ENCODE data around the gene TPBGL. TPM values are rescaled to one million over a fixed set of nuclear protein-coding genes. Genes with fewer than 3 reads are reported as not detected.

Gene TPBGL
- total and polyA plus RNA-seq, 2 donors (not counting 1 experiment from before 2014, with no cell fraction given): not detected

GRCh38 chr11:75199412-75199955, 41.1 kb upstream of the TPBGL start:
- Histone ChIP-seq H3K79me2 (ENCODE audit: control insufficient read depth, insufficient read depth, low read length) (no peaks in the 10 kb centered on the region), H3K36me3 (ENCODE audit: control insufficient read depth, insufficient read depth, low read length) (no peaks in the 10 kb centered on the region), H3K4me3 (replicated peaks in 1 of 4; ENCODE audit: control extremely low read depth in 1 of 4, insufficient read depth in 1 of 4, low read depth in 3 of 4, low read length in 4 of 4) (no peak overlapping the region), H3K27me3 (ENCODE audit: control insufficient read depth, insufficient read depth, low read length) (peaks cover 17% of the 10 kb centered on the region), H3K9ac (ENCODE audit: insufficient read depth, low read length) (no peak overlapping the region), H3K4me1 (ENCODE audit: control insufficient read depth, extremely low read depth, insufficient read depth, low read length) (no peaks in the 10 kb centered on the region), H3K4me2 (ENCODE audit: extremely low read depth, insufficient read depth, low read length) (no peak overlapping the region), H2AFZ (ENCODE audit: low read length) (no peak overlapping the region), H3K9me3 (ENCODE audit: control insufficient read depth, insufficient read depth, low read depth, low read length) (no peaks in the 10 kb centered on the region), H3K27ac (ENCODE audit: insufficient read depth, low read length) (no peak overlapping the region), H4K20me1 (ENCODE audit: control insufficient read depth, extremely low read depth, insufficient read depth, low read length) (no peaks in the 10 kb centered on the region)
- no peak for TF ChIP-seq EZH2 (IDR thresholded peaks at IDR 0.05; ENCODE audit: low read length, missing control alignments)
- TF ChIP-seq, protein P1, sequence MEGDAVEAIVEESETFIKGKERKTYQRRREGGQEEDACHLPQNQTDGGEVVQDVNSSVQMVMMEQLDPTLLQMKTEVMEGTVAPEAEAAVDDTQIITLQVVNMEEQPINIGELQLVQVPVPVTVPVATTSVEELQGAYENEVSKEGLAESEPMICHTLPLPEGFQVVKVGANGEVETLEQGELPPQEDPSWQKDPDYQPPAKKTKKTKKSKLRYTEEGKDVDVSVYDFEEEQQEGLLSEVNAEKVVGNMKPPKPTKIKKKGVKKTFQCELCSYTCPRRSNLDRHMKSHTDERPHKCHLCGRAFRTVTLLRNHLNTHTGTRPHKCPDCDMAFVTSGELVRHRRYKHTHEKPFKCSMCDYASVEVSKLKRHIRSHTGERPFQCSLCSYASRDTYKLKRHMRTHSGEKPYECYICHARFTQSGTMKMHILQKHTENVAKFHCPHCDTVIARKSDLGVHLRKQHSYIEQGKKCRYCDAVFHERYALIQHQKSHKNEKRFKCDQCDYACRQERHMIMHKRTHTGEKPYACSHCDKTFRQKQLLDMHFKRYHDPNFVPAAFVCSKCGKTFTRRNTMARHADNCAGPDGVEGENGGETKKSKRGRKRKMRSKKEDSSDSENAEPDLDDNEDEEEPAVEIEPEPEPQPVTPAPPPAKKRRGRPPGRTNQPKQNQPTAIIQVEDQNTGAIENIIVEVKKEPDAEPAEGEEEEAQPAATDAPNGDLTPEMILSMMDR (conservative IDR thresholded peaks at IDR 0.05 in 1 of 2, IDR thresholded peaks at IDR 0.05 in 1 of 2; ENCODE audit: low read depth in 1 of 2, low read length in 2 of 2): no peak
- no peak for DNase-seq (ENCODE audit: low read depth in 2 of 2)

DNA sequence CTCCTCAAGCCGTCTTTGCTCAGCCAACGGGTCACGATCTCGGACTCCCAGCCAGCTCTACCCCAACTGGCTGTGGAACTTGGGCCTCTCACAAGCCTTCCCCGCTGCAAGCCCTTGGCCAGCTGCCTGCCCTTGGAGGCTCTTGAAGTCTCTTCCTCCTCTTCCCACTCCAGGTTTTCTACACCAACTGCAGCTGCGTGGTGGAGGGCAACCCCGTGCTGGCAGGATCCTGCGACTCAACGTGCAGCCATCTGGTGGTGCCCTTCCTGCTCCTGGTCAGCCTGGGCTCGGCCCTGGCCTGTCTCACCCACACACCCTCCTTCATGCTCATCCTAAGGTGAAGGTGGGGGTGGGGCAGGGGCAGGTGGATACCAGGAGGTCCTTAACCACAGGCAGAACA, 40.5 kb upstream of the TPBGL start:
- TF ChIP-seq, protein P1 (conservative IDR thresholded peaks at IDR 0.05 in 1 of 2, IDR thresholded peaks at IDR 0.05 in 1 of 2; ENCODE audit: low read depth in 1 of 2, low read length in 2 of 2): no peak
- TF ChIP-seq EZH2 (IDR thresholded peaks at IDR 0.05; ENCODE audit: low read length, missing control alignments): no peak
- no peak overlapping the region for H3K4me3 ChIP-seq (replicated peaks in 1 of 4; ENCODE audit: control extremely low read depth in 1 of 4, insufficient read depth in 1 of 4, low read depth in 3 of 4, low read length in 4 of 4)
- no peaks in the 10 kb centered on the region for H4K20me1 ChIP-seq (ENCODE audit: control insufficient read depth, extremely low read depth, insufficient read depth, low read length)
- peaks cover 17% of the 10 kb centered on the region for H3K27me3 ChIP-seq (ENCODE audit: control insufficient read depth, insufficient read depth, low read length)
- H3K9me3 ChIP-seq (ENCODE audit: control insufficient read depth, insufficient read depth, low read depth, low read length): no peaks in the 10 kb centered on the region
- no peak overlapping the region for H3K9ac ChIP-seq (ENCODE audit: insufficient read depth, low read length)
- no peak overlapping the region for H3K27ac ChIP-seq (ENCODE audit: insufficient read depth, low read length)
- H3K4me1 ChIP-seq (ENCODE audit: control insufficient read depth, extremely low read depth, insufficient read depth, low read length): no peaks in the 10 kb centered on the region
- no peaks in the 10 kb centered on the region for H3K79me2 ChIP-seq (ENCODE audit: control insufficient read depth, insufficient read depth, low read length)
- H2AFZ ChIP-seq (ENCODE audit: low read length): no peak overlapping the region
- DNase-seq (ENCODE audit: low read depth in 2 of 2): no peak
- H3K4me2 ChIP-seq (ENCODE audit: extremely low read depth, insufficient read depth, low read length): no peak overlapping the region
- H3K36me3 ChIP-seq (ENCODE audit: control insufficient read depth, insufficient read depth, low read length): no peaks in the 10 kb centered on the region

- DNase-seq (ENCODE audit: low read depth in 2 of 2): no peak
- no peak overlapping the region for H3K4me2 ChIP-seq (ENCODE audit: extremely low read depth, insufficient read depth, low read length)
- H3K4me3 ChIP-seq (replicated peaks in 1 of 4; ENCODE audit: control extremely low read depth in 1 of 4, insufficient read depth in 1 of 4, low read depth in 3 of 4, low read length in 4 of 4): no peak overlapping the region
- no peaks in the 10 kb centered on the region for H3K79me2 ChIP-seq (ENCODE audit: control insufficient read depth, insufficient read depth, low read length)
- H3K4me1 ChIP-seq (ENCODE audit: control insufficient read depth, extremely low read depth, insufficient read depth, low read length): no peaks in the 10 kb centered on the region
- TF ChIP-seq EZH2 (IDR thresholded peaks at IDR 0.05; ENCODE audit: low read length, missing control alignments): no peak
- TF ChIP-seq, protein P1 (conservative IDR thresholded peaks at IDR 0.05 in 1 of 2, IDR thresholded peaks at IDR 0.05 in 1 of 2; ENCODE audit: low read depth in 1 of 2, low read length in 2 of 2): no peak
- no peaks in the 10 kb centered on the region for H3K9me3 ChIP-seq (ENCODE audit: control insufficient read depth, insufficient read depth, low read depth, low read length)
- H3K27me3 ChIP-seq (ENCODE audit: control insufficient read depth, insufficient read depth, low read length): peaks cover 17% of the 10 kb centered on the region
- H3K27ac ChIP-seq (ENCODE audit: insufficient read depth, low read length): no peak overlapping the region
- no peaks in the 10 kb centered on the region for H4K20me1 ChIP-seq (ENCODE audit: control insufficient read depth, extremely low read depth, insufficient read depth, low read length)
- H3K9ac ChIP-seq (ENCODE audit: insufficient read depth, low read length): no peak overlapping the region
- no peak overlapping the region for H2AFZ ChIP-seq (ENCODE audit: low read length)
- H3K36me3 ChIP-seq (ENCODE audit: control insufficient read depth, insufficient read depth, low read length): no peaks in the 10 kb centered on the region
These were observed 40.0 kb upstream of the TPBGL start for GRCh38 chr11:75200531-75200930.
